Stimulated activated naive CD4-positive, alpha-beta T cell treated with Interleukin-2 at 50 U/mL for 16 hours (primary cell): ENCODE data around the gene RSPRY1.
A peak's percentile ranks its signal among the peaks of the same experiment; 100 is the strongest.

ENCODE experiments used
- DNase-seq: peaks from one replicate; lab custom pipeline; 2025; lab: John Stamatoyannopoulos, UW

RSPRY1 gene

GRCh38 chr16:57224651-57225335 is 38.7 kb downstream of the RSPRY1 start:
- no peak for DNase-seq

GRCh38 chr16:57225978-57226377 is 39.8 kb downstream of the RSPRY1 start:
- DNase-seq: no peak

GRCh38 chr16:57226701-57227621 is 40.8 kb downstream of the RSPRY1 start:
- no peak for DNase-seq

- no peak for DNase-seq
Measured at GRCh38 chr16:57229079-57229478, 43.0 kb downstream of the RSPRY1 start.

- DNase-seq: no peak
Measured at GRCh38 chr16:57231821-57232350, 45.8 kb downstream of the RSPRY1 start.

GRCh38 chr16:57233944-57234706 is 48.0 kb downstream of the RSPRY1 start:
- no peak for DNase-seq

- no peak for DNase-seq
Measured at GRCh38 chr16:57234707-57235092, 48.6 kb downstream of the RSPRY1 start.

- no peak for DNase-seq
Measured at GRCh38 chr16:57235128-57236021, 49.2 kb downstream of the RSPRY1 start.

- DNase-seq: no peak
Measured at GRCh38 chr16:57236022-57236350, 49.9 kb downstream of the RSPRY1 start.

GRCh38 chr16:57238682-57239081 is 52.6 kb downstream of the RSPRY1 start:
- DNase-seq: no peak

- DNase-seq: no peak
Measured at GRCh38 chr16:57239107-57239506, 53.0 kb downstream of the RSPRY1 start.

- no peak for DNase-seq
Measured at GRCh38 chr16:57240851-57241250, 54.7 kb downstream of the RSPRY1 start.

GRCh38 chr16:57242650-57243049 is 56.5 kb downstream of the RSPRY1 start:
- DNase-seq: no peak

- DNase-seq: no peak
Measured at GRCh38 chr16:57244463-57244766, 58.3 kb downstream of the RSPRY1 start.

- DNase-seq: peak; percentile 97
Measured at GRCh38 chr16:57244767-57245471, 58.8 kb downstream of the RSPRY1 start, which contains the start of gene ARL2BP. Gene ARL2BP, plus strand, starts transcription at chr16:57245259. Its CDS starts 109 bp downstream, at chr16:57245368.

GRCh38 chr16:57245472-57246113 is 59.5 kb downstream of the RSPRY1 start:
- no peak for DNase-seq

- no peak for DNase-seq
Measured at GRCh38 chr16:57251352-57251751, 65.2 kb downstream of the RSPRY1 start.

GRCh38 chr16:57252148-57252721 is 66.1 kb downstream of the RSPRY1 start:
- no peak for DNase-seq

GRCh38 chr16:57253466-57253865 is 67.3 kb downstream of the RSPRY1 start:
- DNase-seq: no peak
